SH-SY5Y (cell line): Measurements from ENCODE around the gene CORO2B.

ENCODE experiments used
- GATA2 ChIP-seq: IDR thresholded peaks from 2 replicates; pipeline ENCODE4 v1.6.1; 2011; ENCODE audit warnings: mild to moderate bottlenecking, low read depth, low read length
- GATA3 ChIP-seq: IDR thresholded peaks from 2 replicates; pipeline ENCODE4 v1.6.1; 2011; ENCODE audit warnings: low read depth, mild to moderate bottlenecking, low read length, moderate library complexity

DNA sequence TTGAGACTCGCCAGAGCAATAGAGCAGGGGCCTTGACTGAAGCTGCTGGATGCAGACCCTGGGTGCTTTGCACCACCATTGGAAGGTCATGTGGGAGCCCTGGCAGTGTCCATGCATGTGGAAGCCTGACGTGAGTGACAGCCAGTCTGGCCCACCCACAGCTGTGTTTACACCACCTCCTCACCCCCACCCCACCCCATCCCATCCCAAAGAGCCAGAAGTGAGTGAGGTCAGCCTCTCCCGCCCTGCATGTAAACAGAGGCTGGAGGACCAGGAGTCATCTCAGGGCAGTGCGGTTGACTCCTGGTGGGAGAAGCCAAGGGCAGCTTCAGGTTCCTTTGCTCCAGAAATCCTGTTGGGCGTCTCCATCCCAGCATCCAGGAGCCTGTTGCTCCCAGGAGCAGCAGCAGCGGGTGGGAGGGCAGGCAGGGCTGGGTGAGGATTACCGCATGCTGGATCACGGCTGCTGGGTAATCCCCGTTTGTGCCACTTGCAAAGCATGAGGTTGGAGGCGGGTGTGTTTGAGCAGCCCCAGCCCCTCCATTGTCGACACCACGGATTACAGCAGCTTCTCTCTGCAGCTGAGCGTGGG, 44.6 kb downstream of the CORO2B start:
- TF ChIP-seq GATA2 (no peak), GATA3 (no peak)
